ENCODE data around the gene STMN1.

DNA sequence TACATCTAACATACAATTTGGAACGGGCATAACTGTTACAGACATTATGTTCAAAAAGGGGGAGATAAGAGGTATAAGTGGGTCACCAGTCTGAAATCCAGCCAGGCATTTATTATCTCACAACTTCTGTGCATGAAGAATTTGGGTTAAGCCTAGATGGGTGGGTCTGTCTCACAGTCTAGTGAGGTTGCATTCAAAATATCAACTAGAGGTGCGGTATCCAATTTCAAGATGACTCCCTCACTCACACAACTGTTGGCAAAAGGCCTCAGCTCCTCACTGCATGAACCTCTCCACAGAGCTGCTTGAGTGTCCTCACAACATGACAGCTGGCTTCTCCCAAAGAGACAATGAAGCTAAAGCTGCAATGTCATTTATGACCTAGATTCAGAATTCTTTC lies 51.7 kb downstream of the STMN1 start:
- TF ChIP-seq, protein P1, sequence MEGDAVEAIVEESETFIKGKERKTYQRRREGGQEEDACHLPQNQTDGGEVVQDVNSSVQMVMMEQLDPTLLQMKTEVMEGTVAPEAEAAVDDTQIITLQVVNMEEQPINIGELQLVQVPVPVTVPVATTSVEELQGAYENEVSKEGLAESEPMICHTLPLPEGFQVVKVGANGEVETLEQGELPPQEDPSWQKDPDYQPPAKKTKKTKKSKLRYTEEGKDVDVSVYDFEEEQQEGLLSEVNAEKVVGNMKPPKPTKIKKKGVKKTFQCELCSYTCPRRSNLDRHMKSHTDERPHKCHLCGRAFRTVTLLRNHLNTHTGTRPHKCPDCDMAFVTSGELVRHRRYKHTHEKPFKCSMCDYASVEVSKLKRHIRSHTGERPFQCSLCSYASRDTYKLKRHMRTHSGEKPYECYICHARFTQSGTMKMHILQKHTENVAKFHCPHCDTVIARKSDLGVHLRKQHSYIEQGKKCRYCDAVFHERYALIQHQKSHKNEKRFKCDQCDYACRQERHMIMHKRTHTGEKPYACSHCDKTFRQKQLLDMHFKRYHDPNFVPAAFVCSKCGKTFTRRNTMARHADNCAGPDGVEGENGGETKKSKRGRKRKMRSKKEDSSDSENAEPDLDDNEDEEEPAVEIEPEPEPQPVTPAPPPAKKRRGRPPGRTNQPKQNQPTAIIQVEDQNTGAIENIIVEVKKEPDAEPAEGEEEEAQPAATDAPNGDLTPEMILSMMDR (IDR thresholded peaks at IDR 0.05): no peak
- TF ChIP-seq POLR2A (IDR thresholded peaks at IDR 0.05): no peak
